ENCODE results near the gene CABS1. TPM values are rescaled to one million over a fixed set of nuclear protein-coding genes. Genes with fewer than 3 reads are reported as not detected.

Gene CABS1
- total and polyA plus RNA-seq, 7 donors = not detected

GRCh38 chr4:70313736-70314135, 21.0 kb upstream of the CABS1 start:
- TF ChIP-seq CTCF (IDR thresholded peaks at IDR 0.05) = no peak
- DNase-seq = no peak
- Histone ChIP-seq H3K4me3 (no peak overlapping the region), H3K4me1 (no peaks in the 10 kb centered on the region), H3K27ac (no peak overlapping the region), H3K27me3 (ENCODE audit: insufficient read depth in 3 of 3, low read length in 2 of 3) (no peaks in the 10 kb centered on the region), H3K9me3 (no peaks in the 10 kb centered on the region), H3K36me3 (ENCODE audit: insufficient read depth in 1 of 2, low read depth in 1 of 2) (no peaks in the 10 kb centered on the region)
- intact Hi-C loops (cut with DNase I) = no loop called here
- no peak for ATAC-seq

- WGBS, 3 donors = 18 to 47% (median 44%) methylated on average over 1 of the region's 1 CpG
- no peak for ATAC-seq
- no peak for TF ChIP-seq CTCF (IDR thresholded peaks at IDR 0.05)
- H3K27me3 ChIP-seq (ENCODE audit: insufficient read depth in 3 of 3, low read length in 2 of 3) = no peaks in the 10 kb centered on the region
- DNase-seq = no peak
- H3K27ac ChIP-seq = no peak overlapping the region
- H3K4me1 ChIP-seq = no peaks in the 10 kb centered on the region
- H3K4me3 ChIP-seq = no peak overlapping the region
- intact Hi-C loops (cut with DNase I) = no loop called here
- no peaks in the 10 kb centered on the region for H3K36me3 ChIP-seq (ENCODE audit: insufficient read depth in 1 of 2, low read depth in 1 of 2)
- H3K9me3 ChIP-seq = no peaks in the 10 kb centered on the region
Measured at GRCh38 chr4:70315928-70316327, 18.9 kb upstream of the CABS1 start.

GRCh38 chr4:70326052-70326451, 8.7 kb upstream of the CABS1 start:
- intact Hi-C loops (cut with DNase I) = no loop called here
- H3K27me3 ChIP-seq (ENCODE audit: insufficient read depth in 3 of 3, low read length in 2 of 3) = no peaks in the 10 kb centered on the region
- 79 to 80% (median 79%) methylated on average over 2 of the region's 2 CpGs for WGBS, 3 donors
- ATAC-seq (no peak), DNase-seq (no peak)
- H3K27ac ChIP-seq = no peak overlapping the region
- no peaks in the 10 kb centered on the region for H3K4me1 ChIP-seq
- H3K4me3 ChIP-seq = no peak overlapping the region
- no peak for TF ChIP-seq CTCF (IDR thresholded peaks at IDR 0.05)
- H3K9me3 ChIP-seq = no peaks in the 10 kb centered on the region
- no peaks in the 10 kb centered on the region for H3K36me3 ChIP-seq (ENCODE audit: insufficient read depth in 1 of 2, low read depth in 1 of 2)

- Histone ChIP-seq H3K27ac (no peak overlapping the region), H3K9me3 (no peaks in the 10 kb centered on the region), H3K36me3 (ENCODE audit: insufficient read depth in 1 of 2, low read depth in 1 of 2) (no peaks in the 10 kb centered on the region), H3K27me3 (ENCODE audit: insufficient read depth in 3 of 3, low read length in 2 of 3) (peaks cover 0 to 2% (median 0%) of the 10 kb centered on the region in 3 donors), H3K4me1 (no peaks in the 10 kb centered on the region), H3K4me3 (no peak overlapping the region)
- no peak for TF ChIP-seq CTCF (IDR thresholded peaks at IDR 0.05)
- no peak for DNase-seq
- intact Hi-C loops (cut with DNase I) = no loop called here
- 68 to 76% (median 70%) methylated on average over 5 of the region's 5 CpGs for WGBS, 3 donors
- no peak for ATAC-seq
Measured at GRCh38 chr4:70336043-70336442, 1.3 kb downstream of the CABS1 start.

GRCh38 chr4:70337886-70338420, 3.2 kb downstream of the CABS1 start:
- Histone ChIP-seq H3K9me3 (no peaks in the 10 kb centered on the region), H3K36me3 (ENCODE audit: insufficient read depth in 1 of 2, low read depth in 1 of 2) (no peaks in the 10 kb centered on the region), H3K27me3 (ENCODE audit: insufficient read depth in 3 of 3, low read length in 2 of 3) (peaks cover 0 to 2% (median 0%) of the 10 kb centered on the region in 3 donors), H3K4me1 (no peaks in the 10 kb centered on the region), H3K4me3 (no peak overlapping the region), H3K27ac (no peak overlapping the region)
- TF ChIP-seq CTCF (IDR thresholded peaks at IDR 0.05) = no peak
- intact Hi-C loops (cut with DNase I) = no loop called here
- ATAC-seq (no peak), DNase-seq (no peak)
- WGBS, 3 donors = 66 to 79% (median 71%) methylated on average over 1 of the region's 1 CpG

Measured in psoas muscle (tissue), 8 donors.